ENCODE data around the gene GOPC. TPM values are rescaled to one million over a fixed set of nuclear protein-coding genes. Genes with fewer than 3 reads are reported as not detected.

Gene GOPC
- total RNA-seq, 1 experiment from 2014 or later = 18.7 TPM

GRCh38 chr6:117530467-117531242 is 71.7 kb downstream of the GOPC start:
- Histone ChIP-seq H2BK120ac (ENCODE audit: low read depth, low read length, poor library complexity, severe bottlenecking) (no peak overlapping the region), H2AFZ (ENCODE audit: low read length) (no peak overlapping the region)
- DNase-seq = no peak

More at GRCh38 chr6:117530467-117531242, 71.7 kb downstream of the GOPC start:
- Histone ChIP-seq H3K23ac (ENCODE audit: insufficient read length, low read depth, low read length) (no peak overlapping the region), H2BK12ac (ENCODE audit: insufficient read length, low read depth, low read length) (no peak overlapping the region), H2BK15ac (ENCODE audit: low read depth, low read length) (no peak overlapping the region), H3K23me2 (ENCODE audit: insufficient read length, low read depth, low read length, poor library complexity, severe bottlenecking) (no peaks in the 10 kb centered on the region), H2BK5ac (ENCODE audit: insufficient read length, low read length) (no peak overlapping the region), H3K27me3 (ENCODE audit: insufficient read depth, low read length) (no peaks in the 10 kb centered on the region), H2BK20ac (ENCODE audit: low read depth, low read length, poor library complexity, severe bottlenecking) (no peak overlapping the region), H3K79me1 (ENCODE audit: insufficient read depth, low read depth, low read length, poor library complexity, severe bottlenecking) (no peaks in the 10 kb centered on the region), H3K9ac (ENCODE audit: extremely low read depth, insufficient read length, low read length) (no peak overlapping the region), H4K91ac (ENCODE audit: insufficient read length, low read depth, low read length) (no peak overlapping the region), H4K5ac (ENCODE audit: insufficient read length, low read depth, low read length) (no peak overlapping the region), H3T11ph (ENCODE audit: low read length) (no peak overlapping the region), H3K9me3 (ENCODE audit: control insufficient read depth, low read depth, low read length) (no peaks in the 10 kb centered on the region), H3K4me1 (ENCODE audit: insufficient read depth, low read length) (no peaks in the 10 kb centered on the region), H3K79me2 (ENCODE audit: insufficient read depth, low read length) (no peaks in the 10 kb centered on the region), H3K27ac (ENCODE audit: insufficient read length, low read depth, low read length) (no peak overlapping the region), H3K4ac (ENCODE audit: low read depth, low read length) (no peak overlapping the region), H2AK5ac (ENCODE audit: insufficient read length, low read length) (no peak overlapping the region), H4K20me1 (ENCODE audit: control insufficient read depth, insufficient read depth, insufficient read length) (no peaks in the 10 kb centered on the region), H3K4me2 (ENCODE audit: insufficient read depth, insufficient read length, low read length) (no peak overlapping the region), H4K8ac (replicated peaks; ENCODE audit: insufficient read length, low read depth, low read length) (no peak overlapping the region), H3K56ac (ENCODE audit: insufficient read length, low read depth, low read length) (no peak overlapping the region), H3K18ac (ENCODE audit: insufficient read length, low read depth, low read length) (no peak overlapping the region), H3K14ac (ENCODE audit: insufficient read depth, low read length) (no peak overlapping the region)
- no peak for TF ChIP-seq CTCF (conservative IDR thresholded peaks at IDR 0.05)
- H3K27ac Mint-ChIP-seq = peak overlapping the region in 2 of 3 experiments; percentile 28 to 89; a peak in 2 of 7 replicates
- no CpG with 5 or more reads among the region's 4 CpGs for WGBS (ENCODE audit: extremely low coverage, insufficient read length, low lambda C conversion rate)
- H3K36me3 Mint-ChIP-seq (ENCODE audit: insufficient read depth in 1 of 3, low read depth in 3 of 3) = no peaks in the 10 kb centered on the region
- no peaks in the 10 kb centered on the region for H3K9me3 Mint-ChIP-seq
- no peaks in the 10 kb centered on the region for H3K27me3 Mint-ChIP-seq (ENCODE audit: low read depth)
- no peak overlapping the region for H3K4me3 Mint-ChIP-seq
- H3K4me1 Mint-ChIP-seq = peaks cover 2 to 5% of the 10 kb centered on the region in 2 experiments; a peak in 1 of 4 replicates

All from H9 (cell line).